ENCODE results near the gene IRX2. TPM values are rescaled to one million over a fixed set of nuclear protein-coding genes. Genes with fewer than 3 reads are reported as not detected.

IRX2 gene
- polyA plus RNA-seq, 1 donor from 2014 or later = 0.95 TPM

DNA sequence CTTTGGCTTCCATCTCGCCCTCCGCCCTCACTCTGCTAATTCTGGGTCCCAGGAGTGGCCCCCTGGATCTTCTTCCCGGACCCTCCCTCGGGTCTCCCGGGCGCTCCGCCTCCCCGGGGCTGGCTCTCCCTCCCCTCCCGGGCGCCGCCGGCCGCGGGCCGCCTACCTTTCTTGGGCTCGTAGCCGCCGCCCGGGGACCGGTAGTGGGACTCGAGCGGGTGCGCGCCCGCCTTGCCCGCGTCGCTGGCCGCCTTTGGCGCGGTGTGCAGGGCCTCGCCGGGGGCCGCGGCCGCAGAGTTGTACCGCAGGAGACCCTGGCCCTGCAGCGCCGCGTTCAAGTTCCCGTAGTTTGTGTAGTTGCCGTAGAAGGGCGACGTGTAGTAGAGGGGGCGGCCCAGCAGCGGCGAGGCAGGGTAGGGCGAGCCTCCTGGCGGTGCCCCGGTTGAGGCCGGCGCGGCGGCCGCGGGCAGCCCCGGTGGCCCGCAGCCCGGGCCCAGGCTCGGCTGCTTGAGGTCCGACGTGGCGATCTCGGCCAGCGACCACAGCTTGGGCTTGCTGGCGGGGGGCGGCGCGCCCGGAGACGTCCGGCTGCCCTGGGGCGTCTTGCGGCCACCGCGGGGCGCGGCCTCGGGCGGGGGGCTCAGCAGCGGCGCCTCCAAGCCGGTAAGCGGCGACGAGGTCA, 3.2 kb downstream of the IRX2 start:
- no peak overlapping the region for H3K9ac ChIP-seq (ENCODE audit: low read length)
- no peaks in the 10 kb centered on the region for H3F3A ChIP-seq (ENCODE audit: insufficient read depth, low read length, poor library complexity, severe bottlenecking)
- no peaks in the 10 kb centered on the region for H3K36me3 ChIP-seq (ENCODE audit: insufficient read depth, low read length)
- H3K79me2 ChIP-seq (replicated peaks; ENCODE audit: insufficient read depth, low read length) = no peaks in the 10 kb centered on the region
- TF ChIP-seq MXI1 (conservative IDR thresholded peaks at IDR 0.05; ENCODE audit: poor library complexity, severe bottlenecking) (no peak), RAD21 (conservative IDR thresholded peaks at IDR 0.05) (no peak), POLR2AphosphoS5 (IDR thresholded peaks at IDR 0.05) (no peak), EP300 (conservative IDR thresholded peaks at IDR 0.05; ENCODE audit: poor library complexity, severe bottlenecking) (no peak), TAF1 (IDR thresholded peaks at IDR 0.05; ENCODE audit: low read depth) (no peak)
- H3K4me2 ChIP-seq (ENCODE audit: low read length) = no peak overlapping the region
- no peaks in the 10 kb centered on the region for H4K20me1 ChIP-seq (ENCODE audit: insufficient read depth)
- no peak overlapping the region for H3K27ac ChIP-seq (ENCODE audit: low read length)
- peaks cover 3% of the 10 kb centered on the region for H3K9me3 ChIP-seq (ENCODE audit: low read length)
- no peak overlapping the region for H2AFZ ChIP-seq (ENCODE audit: low read depth, low read length)
- H3K4me3 ChIP-seq (ENCODE audit: low read length) = no peak overlapping the region
- no peaks in the 10 kb centered on the region for H3K9me2 ChIP-seq (ENCODE audit: insufficient read depth, low read length)
- H3K27me3 ChIP-seq (ENCODE audit: insufficient read depth, low read depth, low read length) = peaks cover 61% of the 10 kb centered on the region

DNA sequence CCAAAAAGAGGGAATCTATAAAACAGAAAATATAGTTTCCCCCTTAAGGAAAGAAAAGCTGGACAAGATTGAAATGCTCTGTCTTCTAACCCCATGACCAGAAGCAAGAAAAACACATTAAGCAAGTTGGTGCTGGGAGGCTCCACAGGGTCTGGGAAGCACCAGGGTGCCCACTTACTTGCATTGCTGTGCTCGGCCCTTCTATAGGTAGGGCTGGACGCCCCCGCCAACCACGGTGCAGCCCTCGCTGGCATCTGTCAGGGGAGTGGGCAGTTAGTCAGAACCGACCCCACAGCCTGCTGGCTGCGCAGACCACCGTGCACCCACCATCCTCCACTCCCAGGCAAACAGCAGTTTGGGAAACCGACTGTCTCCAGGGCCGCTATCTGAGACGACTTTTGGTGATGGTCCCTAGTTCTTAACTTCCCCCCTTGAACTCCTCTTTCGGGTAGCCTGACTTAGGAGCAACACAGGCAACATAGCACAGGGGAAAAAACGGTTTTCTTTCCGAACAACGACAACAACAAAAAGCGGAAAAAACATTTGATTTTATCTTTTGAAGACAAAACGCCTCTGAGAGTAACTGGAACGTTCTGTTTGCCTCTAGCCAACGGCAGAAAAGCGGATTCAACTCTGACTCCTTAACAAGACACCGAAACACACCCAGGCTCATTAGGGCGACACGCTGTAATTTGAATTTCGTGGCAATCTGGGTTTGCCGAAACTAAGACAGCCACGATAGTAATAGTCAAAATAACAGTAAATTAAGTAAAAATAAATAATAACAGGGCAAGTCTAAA, 3.9 kb downstream of the IRX2 start:
- Histone ChIP-seq H3K9me2 (ENCODE audit: insufficient read depth, low read length) (no peaks in the 10 kb centered on the region), H3K79me2 (replicated peaks; ENCODE audit: insufficient read depth, low read length) (no peaks in the 10 kb centered on the region), H2AFZ (ENCODE audit: low read depth, low read length) (no peak overlapping the region), H4K20me1 (ENCODE audit: insufficient read depth) (no peaks in the 10 kb centered on the region), H3K4me3 (ENCODE audit: low read length) (no peak overlapping the region), H3F3A (ENCODE audit: insufficient read depth, low read length, poor library complexity, severe bottlenecking) (no peaks in the 10 kb centered on the region), H3K27ac (ENCODE audit: low read length) (no peak overlapping the region), H3K27me3 (ENCODE audit: insufficient read depth, low read depth, low read length) (peaks cover 61% of the 10 kb centered on the region), H3K9ac (ENCODE audit: low read length) (no peak overlapping the region), H3K36me3 (ENCODE audit: insufficient read depth, low read length) (no peaks in the 10 kb centered on the region), H3K9me3 (ENCODE audit: low read length) (peaks cover 3% of the 10 kb centered on the region), H3K4me2 (ENCODE audit: low read length) (no peak overlapping the region)
- TF ChIP-seq MXI1 (conservative IDR thresholded peaks at IDR 0.05; ENCODE audit: poor library complexity, severe bottlenecking) (no peak), RAD21 (conservative IDR thresholded peaks at IDR 0.05) (no peak), EP300 (conservative IDR thresholded peaks at IDR 0.05; ENCODE audit: poor library complexity, severe bottlenecking) (no peak), EZH2 (IDR thresholded peaks at IDR 0.05; ENCODE audit: borderline replicate concordance, insufficient read depth, low read length, poor library complexity, severe bottlenecking) (no peak), TAF1 (IDR thresholded peaks at IDR 0.05; ENCODE audit: low read depth) (no peak), POLR2AphosphoS5 (IDR thresholded peaks at IDR 0.05) (no peak), SMC3 (conservative IDR thresholded peaks at IDR 0.05; ENCODE audit: poor library complexity) (no peak)
- TF ChIP-seq, protein P1, sequence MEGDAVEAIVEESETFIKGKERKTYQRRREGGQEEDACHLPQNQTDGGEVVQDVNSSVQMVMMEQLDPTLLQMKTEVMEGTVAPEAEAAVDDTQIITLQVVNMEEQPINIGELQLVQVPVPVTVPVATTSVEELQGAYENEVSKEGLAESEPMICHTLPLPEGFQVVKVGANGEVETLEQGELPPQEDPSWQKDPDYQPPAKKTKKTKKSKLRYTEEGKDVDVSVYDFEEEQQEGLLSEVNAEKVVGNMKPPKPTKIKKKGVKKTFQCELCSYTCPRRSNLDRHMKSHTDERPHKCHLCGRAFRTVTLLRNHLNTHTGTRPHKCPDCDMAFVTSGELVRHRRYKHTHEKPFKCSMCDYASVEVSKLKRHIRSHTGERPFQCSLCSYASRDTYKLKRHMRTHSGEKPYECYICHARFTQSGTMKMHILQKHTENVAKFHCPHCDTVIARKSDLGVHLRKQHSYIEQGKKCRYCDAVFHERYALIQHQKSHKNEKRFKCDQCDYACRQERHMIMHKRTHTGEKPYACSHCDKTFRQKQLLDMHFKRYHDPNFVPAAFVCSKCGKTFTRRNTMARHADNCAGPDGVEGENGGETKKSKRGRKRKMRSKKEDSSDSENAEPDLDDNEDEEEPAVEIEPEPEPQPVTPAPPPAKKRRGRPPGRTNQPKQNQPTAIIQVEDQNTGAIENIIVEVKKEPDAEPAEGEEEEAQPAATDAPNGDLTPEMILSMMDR (IDR thresholded peaks at IDR 0.05; ENCODE audit: poor library complexity, severe bottlenecking) = no peak
- TF ChIP-seq, protein P2, sequence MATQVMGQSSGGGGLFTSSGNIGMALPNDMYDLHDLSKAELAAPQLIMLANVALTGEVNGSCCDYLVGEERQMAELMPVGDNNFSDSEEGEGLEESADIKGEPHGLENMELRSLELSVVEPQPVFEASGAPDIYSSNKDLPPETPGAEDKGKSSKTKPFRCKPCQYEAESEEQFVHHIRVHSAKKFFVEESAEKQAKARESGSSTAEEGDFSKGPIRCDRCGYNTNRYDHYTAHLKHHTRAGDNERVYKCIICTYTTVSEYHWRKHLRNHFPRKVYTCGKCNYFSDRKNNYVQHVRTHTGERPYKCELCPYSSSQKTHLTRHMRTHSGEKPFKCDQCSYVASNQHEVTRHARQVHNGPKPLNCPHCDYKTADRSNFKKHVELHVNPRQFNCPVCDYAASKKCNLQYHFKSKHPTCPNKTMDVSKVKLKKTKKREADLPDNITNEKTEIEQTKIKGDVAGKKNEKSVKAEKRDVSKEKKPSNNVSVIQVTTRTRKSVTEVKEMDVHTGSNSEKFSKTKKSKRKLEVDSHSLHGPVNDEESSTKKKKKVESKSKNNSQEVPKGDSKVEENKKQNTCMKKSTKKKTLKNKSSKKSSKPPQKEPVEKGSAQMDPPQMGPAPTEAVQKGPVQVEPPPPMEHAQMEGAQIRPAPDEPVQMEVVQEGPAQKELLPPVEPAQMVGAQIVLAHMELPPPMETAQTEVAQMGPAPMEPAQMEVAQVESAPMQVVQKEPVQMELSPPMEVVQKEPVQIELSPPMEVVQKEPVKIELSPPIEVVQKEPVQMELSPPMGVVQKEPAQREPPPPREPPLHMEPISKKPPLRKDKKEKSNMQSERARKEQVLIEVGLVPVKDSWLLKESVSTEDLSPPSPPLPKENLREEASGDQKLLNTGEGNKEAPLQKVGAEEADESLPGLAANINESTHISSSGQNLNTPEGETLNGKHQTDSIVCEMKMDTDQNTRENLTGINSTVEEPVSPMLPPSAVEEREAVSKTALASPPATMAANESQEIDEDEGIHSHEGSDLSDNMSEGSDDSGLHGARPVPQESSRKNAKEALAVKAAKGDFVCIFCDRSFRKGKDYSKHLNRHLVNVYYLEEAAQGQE (IDR thresholded peaks at IDR 0.05; ENCODE audit: borderline replicate concordance) = no peak

Data from neural cell (in vitro differentiated cells).